Psoas muscle (tissue), 8 donors: Measurements from ENCODE around the gene NBL1. TPM values are rescaled to one million over a fixed set of nuclear protein-coding genes. Genes with fewer than 3 reads are reported as not detected.

ENCODE experiments used
- ATAC-seq, 4 donors: fragments of 200-7000 bp; cut with Tn5 transposase; one replicate each; pipeline ENCODE4 v1.9.1; 2020; ENCODE audit warnings: moderate library complexity in 3 of 4, mild to moderate bottlenecking in 2 of 4
- DNase-seq, 2 donors: peaks; one replicate each; pipeline ENCODE4 v3.0.0-alpha.2; 2020
- H3K27ac ChIP-seq: fragments of 200-600 bp; one replicate; pipeline ENCODE4 v1.8.0; 2022
- H3K27me3 ChIP-seq, 3 donors: fragments of 200-600 bp in 1 of 3; one replicate each; pipeline versions ENCODE4 v1.6.1 to v1.8.0; 2013 to 2022; ENCODE audit warnings: low read length in 2 of 3, mild to moderate bottlenecking in 2 of 3, moderate library complexity in 1 of 3; ENCODE audit not compliant: insufficient read depth in 3 of 3
- H3K36me3 ChIP-seq, 2 donors: fragments of 200-600 bp in 1 of 2; one replicate each; pipeline versions ENCODE4 v1.6.1 to v1.8.0; 2013 to 2022; ENCODE audit warnings: low read depth in 1 of 2, mild to moderate bottlenecking in 1 of 2, moderate library complexity in 1 of 2; ENCODE audit not compliant: insufficient read depth in 1 of 2
- H3K4me1 ChIP-seq: fragments of 200-600 bp; one replicate; pipeline ENCODE4 v1.8.0; 2022
- H3K4me3 ChIP-seq: fragments of 200-600 bp; one replicate; pipeline ENCODE4 v1.8.0; 2022; ENCODE audit warnings: mild to moderate bottlenecking
- H3K9me3 ChIP-seq: fragments of 200-600 bp; one replicate; pipeline ENCODE4 v1.8.0; 2022
- WGBS, 3 donors: extraction: QIAGEN DNeasy Blood & Tissue Kit; methylation state at CpG; one replicate each; pipeline versions ENCODE4 v1.1.6 to v1.1.7; 2013; 5-methylcytosine and 5-hydroxymethylcytosine counted together
- intact Hi-C, 2 donors: fragments of 100-400 bp; cut with DNase I; formaldehyde crosslinking; loops; one replicate each; pipeline versions ENCODE4 v1.11.0 to v1.14.2; 2022
- polyA plus RNA-seq, 3 donors: library from polyadenylated mRNA; stranded (reverse); fragments of 200-250 nt; gene quantifications; one replicate each; pipeline ENCODE4 v1.2.3, GENCODE V29; 2013
- total RNA-seq, 4 donors: library from RNA; stranded (reverse); fragmentation: NEBNext Ultra II Directional in 2 of 4; extraction: Animal tissue kit (Norgen Biotek cat#: 25700) in 2 of 4; gene quantifications; one replicate each; pipeline versions ENCODE4 v1.2.1 to v1.2.4, GENCODE V29; 2021 to 2023
- TF ChIP-seq, protein P1 (sequence below): fragments of 200-600 bp; IDR thresholded peaks from one replicate; pipeline ENCODE4 v1.8.0; 2022; ENCODE audit warnings: antibody characterized with exemption
- donor health status: healthy with polysubstance abuse.
- donor health status: DM: no; HTN: no; CAD: no; lungs with moderate emphysema.
- donor health status: Bipolar disorder and iron deficiency.
- donor health status: healthy.
- donor health status: DM: yes; HTN: yes; CAD: no.
- donor health status: DM: no; HTN: no; CAD: no.
- donor health status: DM: no; HTN: no; CAD: no.
- donor health status: DM: yes; HTN: yes; CAD: no.

The NBL1 gene
- total and polyA plus RNA-seq, 7 donors: 11.8 to 22.8 (median 13.0) TPM

DNA sequence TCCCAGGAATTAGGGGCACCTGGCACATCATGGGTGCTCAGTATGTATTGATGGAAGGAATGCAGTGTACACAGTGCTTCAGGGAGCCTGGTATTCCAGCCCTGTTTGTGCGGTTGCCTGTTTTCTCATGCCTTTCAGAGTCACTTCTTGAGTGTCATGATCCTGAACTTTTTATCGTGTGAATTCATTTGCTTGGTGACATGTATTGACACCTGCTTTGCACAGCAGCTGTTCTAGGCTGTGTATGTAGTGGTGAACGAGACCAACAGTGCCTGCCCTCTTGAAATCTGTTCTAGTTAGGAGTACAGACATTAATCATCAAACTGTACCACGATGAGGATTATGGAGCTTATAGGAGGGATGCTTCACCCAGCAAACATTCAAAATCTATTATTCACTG lies 26.7 kb downstream of the NBL1 start:
- ATAC-seq (no peak), DNase-seq (no peak)
- no peak overlapping the region for H3K4me3 ChIP-seq
- TF ChIP-seq, protein P1, sequence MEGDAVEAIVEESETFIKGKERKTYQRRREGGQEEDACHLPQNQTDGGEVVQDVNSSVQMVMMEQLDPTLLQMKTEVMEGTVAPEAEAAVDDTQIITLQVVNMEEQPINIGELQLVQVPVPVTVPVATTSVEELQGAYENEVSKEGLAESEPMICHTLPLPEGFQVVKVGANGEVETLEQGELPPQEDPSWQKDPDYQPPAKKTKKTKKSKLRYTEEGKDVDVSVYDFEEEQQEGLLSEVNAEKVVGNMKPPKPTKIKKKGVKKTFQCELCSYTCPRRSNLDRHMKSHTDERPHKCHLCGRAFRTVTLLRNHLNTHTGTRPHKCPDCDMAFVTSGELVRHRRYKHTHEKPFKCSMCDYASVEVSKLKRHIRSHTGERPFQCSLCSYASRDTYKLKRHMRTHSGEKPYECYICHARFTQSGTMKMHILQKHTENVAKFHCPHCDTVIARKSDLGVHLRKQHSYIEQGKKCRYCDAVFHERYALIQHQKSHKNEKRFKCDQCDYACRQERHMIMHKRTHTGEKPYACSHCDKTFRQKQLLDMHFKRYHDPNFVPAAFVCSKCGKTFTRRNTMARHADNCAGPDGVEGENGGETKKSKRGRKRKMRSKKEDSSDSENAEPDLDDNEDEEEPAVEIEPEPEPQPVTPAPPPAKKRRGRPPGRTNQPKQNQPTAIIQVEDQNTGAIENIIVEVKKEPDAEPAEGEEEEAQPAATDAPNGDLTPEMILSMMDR: no peak
- intact Hi-C loops: no loop called here
- H3K27ac ChIP-seq: no peak overlapping the region
- no peaks in the 10 kb centered on the region for H3K4me1 ChIP-seq
- H3K27me3 ChIP-seq: peaks cover 0 to 37% (median 10%) of the 10 kb centered on the region in 3 donors
- 33 to 48% (median 37%) methylated on average over 4 of the region's 4 CpGs for WGBS, 3 donors
- no peaks in the 10 kb centered on the region for H3K36me3 ChIP-seq
- no peaks in the 10 kb centered on the region for H3K9me3 ChIP-seq

DNA sequence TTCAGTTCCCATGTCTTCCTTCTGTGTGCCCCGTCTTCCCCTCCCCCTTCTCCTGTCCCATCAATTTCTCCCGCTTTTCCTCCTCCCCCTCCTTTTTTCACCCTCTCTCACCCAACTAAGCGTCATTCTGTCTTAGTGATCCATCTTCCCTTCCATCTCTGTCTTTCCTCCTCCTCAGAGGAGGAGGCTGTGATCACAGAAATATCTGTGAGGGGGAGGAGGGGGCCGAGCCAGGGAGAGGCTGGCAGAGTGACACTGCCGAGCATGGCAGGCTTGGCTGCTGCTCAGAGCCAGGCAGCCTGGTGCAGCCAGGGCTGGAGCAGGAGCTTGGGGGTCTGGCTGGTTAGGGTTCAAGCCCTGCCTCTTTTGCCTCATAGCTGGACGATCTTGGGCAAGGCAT lies 28.1 kb downstream of the NBL1 start:
- Histone ChIP-seq H3K4me1 (no peaks in the 10 kb centered on the region), H3K27me3 (peaks cover 0 to 22% (median 4%) of the 10 kb centered on the region in 3 donors), H3K36me3 (no peaks in the 10 kb centered on the region), H3K9me3 (no peaks in the 10 kb centered on the region), H3K4me3 (no peak overlapping the region), H3K27ac (no peak overlapping the region)
- DNase-seq: no peak
- 39 to 46% (median 40%) methylated on average over 6 of the region's 6 CpGs for WGBS, 3 donors
- ATAC-seq: no peak
- TF ChIP-seq, protein P1: no peak
- intact Hi-C loops: no loop called here

GRCh38 chr1:19675797-19676196 lies 31.7 kb downstream of the NBL1 start:
- Histone ChIP-seq H3K36me3 (no peaks in the 10 kb centered on the region), H3K27ac (no peak overlapping the region), H3K27me3 (peaks cover 0 to 6% (median 0%) of the 10 kb centered on the region in 3 donors), H3K4me3 (no peak overlapping the region), H3K4me1 (no peaks in the 10 kb centered on the region), H3K9me3 (no peaks in the 10 kb centered on the region)
- WGBS, 3 donors: 59 to 75% (median 67%) methylated on average over 5 of the region's 5 CpGs
- DNase-seq (no peak), ATAC-seq (no peak)
- intact Hi-C loops: no loop called here
- TF ChIP-seq, protein P1: no peak

GRCh38 chr1:19676438-19676922 lies 32.4 kb downstream of the NBL1 start:
- WGBS, 3 donors: 8 to 18% (median 9%) methylated on average over 13 of the region's 13 CpGs
- no peak overlapping the region for H3K27ac ChIP-seq
- H3K36me3 ChIP-seq: no peaks in the 10 kb centered on the region
- peaks cover 0 to 6% (median 0%) of the 10 kb centered on the region in 3 donors for H3K27me3 ChIP-seq
- TF ChIP-seq, protein P1: no peak
- H3K4me3 ChIP-seq: no peak overlapping the region
- intact Hi-C loops: no loop called here
- no peaks in the 10 kb centered on the region for H3K9me3 ChIP-seq
- no peaks in the 10 kb centered on the region for H3K4me1 ChIP-seq
- DNase-seq: peak; percentile 82 to 89
- peak; percentile 30 to 77 (median 62) for ATAC-seq

DNA sequence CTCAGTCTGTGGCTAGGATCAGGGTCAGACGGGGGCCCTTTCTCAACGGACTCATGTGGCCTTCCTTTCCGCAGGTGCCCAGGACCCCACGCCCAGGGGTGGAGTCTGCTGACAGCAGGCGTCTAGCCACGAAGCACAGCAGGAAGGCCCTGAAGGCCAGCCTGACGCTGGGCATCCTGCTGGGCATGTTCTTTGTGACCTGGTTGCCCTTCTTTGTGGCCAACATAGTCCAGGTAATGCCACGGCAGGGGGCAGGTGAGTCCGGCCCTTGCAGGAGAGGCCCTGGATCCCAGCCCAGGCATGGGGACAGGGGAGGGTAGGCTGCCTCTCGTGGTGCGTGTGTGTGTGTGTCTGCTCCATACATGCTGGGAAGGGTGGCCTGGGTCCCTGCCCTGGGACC lies 34.4 kb downstream of the NBL1 start:
- no peaks in the 10 kb centered on the region for H3K36me3 ChIP-seq
- H3K27ac ChIP-seq: no peak overlapping the region
- 70 to 81% (median 75%) methylated on average over 11 of the region's 11 CpGs for WGBS, 3 donors
- intact Hi-C loops: no loop called here
- H3K4me3 ChIP-seq: no peak overlapping the region
- no peak for ATAC-seq
- DNase-seq: no peak
- H3K4me1 ChIP-seq: no peaks in the 10 kb centered on the region
- H3K9me3 ChIP-seq: no peaks in the 10 kb centered on the region
- TF ChIP-seq, protein P1: no peak
- H3K27me3 ChIP-seq: peaks cover 0 to 4% (median 0%) of the 10 kb centered on the region in 3 donors
